ENCODE results near the gene MEGF8.

- TF ChIP-seq EGR1 (IDR thresholded peaks at IDR 0.05; ENCODE audit: low read depth in 2 of 2) (no peak), CTCF (IDR thresholded peaks at IDR 0.05; ENCODE audit: low read depth, low read length, missing input control) (no peak), FOXA1 (IDR thresholded peaks at IDR 0.05) (no peak), YY1 (IDR thresholded peaks at IDR 0.05) (no peak), HNF4A (conservative IDR thresholded peaks at IDR 0.05) (no peak), REST (IDR thresholded peaks at IDR 0.05) (no peak), GABPA (IDR thresholded peaks at IDR 0.05 in 1 of 2, conservative IDR thresholded peaks at IDR 0.05 in 1 of 2) (no peak), TAF1 (conservative IDR thresholded peaks at IDR 0.05) (no peak), ZBTB33 (IDR thresholded peaks at IDR 0.05) (no peak), RXRA (IDR thresholded peaks at IDR 0.05) (no peak), SP1 (IDR thresholded peaks at IDR 0.05) (no peak), NR2F2 (IDR thresholded peaks at IDR 0.05) (no peak)
- TF ChIP-seq, protein P1, sequence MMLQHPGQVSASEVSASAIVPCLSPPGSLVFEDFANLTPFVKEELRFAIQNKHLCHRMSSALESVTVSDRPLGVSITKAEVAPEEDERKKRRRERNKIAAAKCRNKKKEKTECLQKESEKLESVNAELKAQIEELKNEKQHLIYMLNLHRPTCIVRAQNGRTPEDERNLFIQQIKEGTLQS (IDR thresholded peaks at IDR 0.05): no peak
- TF ChIP-seq, protein P2, sequence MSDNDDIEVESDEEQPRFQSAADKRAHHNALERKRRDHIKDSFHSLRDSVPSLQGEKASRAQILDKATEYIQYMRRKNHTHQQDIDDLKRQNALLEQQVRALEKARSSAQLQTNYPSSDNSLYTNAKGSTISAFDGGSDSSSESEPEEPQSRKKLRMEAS (IDR thresholded peaks at IDR 0.05): no peak
These were observed 101.2 kb downstream of the MEGF8 start for GRCh38 chr19:42426643-42427042.

All from liver (tissue), 3 donors.